ENCODE data around the gene SPRY2. TPM values are rescaled to one million over a fixed set of nuclear protein-coding genes. Genes with fewer than 3 reads are reported as not detected.

The SPRY2 gene, protein sequence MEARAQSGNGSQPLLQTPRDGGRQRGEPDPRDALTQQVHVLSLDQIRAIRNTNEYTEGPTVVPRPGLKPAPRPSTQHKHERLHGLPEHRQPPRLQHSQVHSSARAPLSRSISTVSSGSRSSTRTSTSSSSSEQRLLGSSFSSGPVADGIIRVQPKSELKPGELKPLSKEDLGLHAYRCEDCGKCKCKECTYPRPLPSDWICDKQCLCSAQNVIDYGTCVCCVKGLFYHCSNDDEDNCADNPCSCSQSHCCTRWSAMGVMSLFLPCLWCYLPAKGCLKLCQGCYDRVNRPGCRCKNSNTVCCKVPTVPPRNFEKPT
- 18.5 and 32.4 TPM in 2 replicates for total RNA-seq

DNA sequence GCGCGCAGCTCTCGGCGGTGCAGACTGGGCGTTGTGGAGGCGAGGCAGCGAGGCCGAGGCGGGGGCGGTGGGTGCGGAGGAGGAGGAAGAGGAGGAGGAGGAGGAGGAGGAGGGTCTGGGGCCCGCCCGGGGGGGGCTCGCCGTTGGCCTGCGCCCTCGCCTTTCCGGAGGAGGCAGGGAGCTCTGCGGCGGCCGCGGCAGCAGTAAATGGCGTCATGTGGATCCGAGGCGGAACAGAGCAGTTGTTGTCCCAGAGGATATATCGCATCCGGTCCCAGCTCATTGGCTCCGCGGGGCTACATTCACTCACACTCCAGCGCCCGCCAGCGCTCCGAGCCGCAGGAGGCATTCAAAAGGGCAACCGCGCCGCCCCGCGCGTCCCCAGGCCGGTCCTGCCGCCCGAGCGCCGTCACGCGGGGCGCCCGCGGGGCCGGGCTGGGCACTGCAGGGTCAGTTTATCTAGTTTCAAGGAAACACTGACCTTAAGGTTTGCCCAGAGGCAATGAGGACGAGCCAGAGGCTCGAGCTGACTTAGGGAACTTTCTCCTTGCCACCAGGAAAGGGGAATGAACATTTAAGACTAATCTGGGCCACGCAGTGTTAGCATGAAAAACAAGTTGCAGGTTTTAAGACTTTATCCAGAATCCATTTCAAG lies at the start of gene SPRY2:
SPRY2 (minus strand) TSS at position 26 of the 655 bp plus-strand sequence. CDS start 3,421 bp downstream, outside the sequence.
- DNase-seq (ENCODE audit: low read depth, low spot score), result peak; percentile 91

DNA sequence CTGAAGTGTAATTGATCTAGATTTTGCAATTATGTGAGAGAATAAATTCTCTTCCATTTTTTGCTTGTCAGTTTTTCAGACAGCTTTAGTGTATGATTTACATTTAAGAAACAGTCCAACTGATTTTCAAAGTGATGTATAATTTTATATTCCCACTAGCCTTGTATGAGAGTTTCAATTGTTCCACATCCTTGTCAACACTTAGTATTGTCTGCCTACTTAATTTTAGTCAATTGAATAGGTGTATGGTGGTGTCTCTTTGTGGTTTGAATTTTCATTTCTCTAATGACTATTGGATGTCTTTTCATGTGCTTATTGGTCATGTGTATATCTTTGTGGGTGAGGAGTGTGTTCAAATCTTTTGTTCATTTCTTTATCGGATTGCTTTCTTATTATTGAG lies 49.4 kb upstream of the SPRY2 start:
- no peak for DNase-seq (ENCODE audit: low read depth, low spot score)

DNA sequence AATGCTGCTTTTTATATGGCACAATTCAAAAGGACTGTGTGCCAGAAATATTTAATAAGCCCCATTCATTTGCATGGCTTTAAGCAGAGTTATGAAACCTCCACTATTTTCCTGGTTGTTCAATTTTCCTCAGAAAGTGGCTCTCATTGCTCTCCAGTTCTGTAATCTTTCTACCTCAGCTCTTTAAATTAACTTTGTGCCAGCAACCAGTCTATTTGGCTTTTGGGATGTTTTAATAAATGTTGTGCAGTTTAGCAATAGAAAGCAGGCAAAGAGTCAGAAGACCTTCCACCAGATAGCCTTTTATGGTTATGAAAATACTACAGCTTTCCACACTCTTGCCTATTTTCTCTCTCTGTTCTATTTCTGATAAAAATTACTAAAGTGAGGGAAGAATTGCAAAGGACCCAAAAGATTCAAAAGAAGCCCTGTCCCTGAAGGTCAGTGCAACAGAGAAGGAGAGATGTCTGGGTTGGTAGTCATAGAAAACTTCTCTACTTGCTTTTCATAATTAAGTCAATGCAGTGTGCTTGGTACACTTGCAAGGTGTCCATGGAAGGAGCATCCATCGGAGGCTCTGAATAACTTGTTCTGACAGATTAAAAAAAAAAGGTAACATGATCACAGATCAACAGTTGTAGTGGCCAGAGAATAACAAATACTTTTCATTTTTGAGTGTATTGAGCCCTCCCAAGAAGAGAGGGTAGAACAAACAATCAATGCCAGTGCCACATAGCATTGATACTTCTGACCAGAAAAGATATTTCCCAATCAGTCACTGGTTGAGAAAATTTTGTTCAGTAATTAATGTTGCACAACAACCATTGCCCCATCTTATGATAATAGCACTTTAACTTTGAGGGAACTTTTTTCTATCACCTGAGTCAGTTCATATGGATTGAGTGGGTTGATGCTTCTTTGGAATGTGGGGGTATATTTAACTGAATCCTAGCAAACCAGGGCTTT lies 48.4 kb upstream of the SPRY2 start:
- no peak for DNase-seq (ENCODE audit: low read depth, low spot score)

DNA sequence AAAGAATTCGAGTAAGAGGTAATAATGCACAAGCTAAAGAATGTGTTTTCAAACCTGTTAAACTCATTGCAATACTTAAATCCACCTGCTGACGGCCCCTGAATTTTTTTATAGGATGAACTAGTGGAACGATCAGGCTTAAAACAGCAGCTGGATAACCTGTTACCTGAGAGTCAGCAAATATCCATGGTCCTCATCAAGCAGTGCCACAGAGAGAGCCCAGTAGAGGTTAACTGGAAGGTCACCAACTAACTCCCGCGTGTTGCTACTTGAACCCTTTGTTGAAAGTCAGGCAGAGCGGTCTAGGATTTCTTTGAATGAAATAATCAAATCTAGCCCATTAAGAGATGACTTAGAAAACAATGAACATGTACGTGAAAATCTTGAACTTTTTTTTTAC lies 47.6 kb upstream of the SPRY2 start:
- no peak for DNase-seq (ENCODE audit: low read depth, low spot score)

DNA sequence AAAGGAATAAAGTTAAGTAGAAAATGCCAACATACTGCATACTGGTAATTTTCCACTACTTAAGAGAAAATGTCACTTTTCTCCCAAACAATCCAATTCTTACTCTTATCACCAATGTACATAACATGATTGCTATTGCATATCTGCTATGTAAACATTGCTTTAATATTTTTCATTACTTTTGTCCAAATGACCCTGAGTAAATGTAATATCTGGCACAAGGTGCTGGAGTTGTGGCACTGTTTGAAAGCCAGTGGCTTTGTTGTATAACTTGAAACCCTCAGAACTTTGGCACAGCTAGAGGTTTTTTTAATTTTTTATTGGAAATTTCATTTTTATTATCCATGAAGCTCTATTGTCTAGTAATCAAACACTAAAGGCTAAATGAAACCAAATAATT lies 45.7 kb upstream of the SPRY2 start:
- no peak for DNase-seq (ENCODE audit: low read depth, low spot score)

DNA sequence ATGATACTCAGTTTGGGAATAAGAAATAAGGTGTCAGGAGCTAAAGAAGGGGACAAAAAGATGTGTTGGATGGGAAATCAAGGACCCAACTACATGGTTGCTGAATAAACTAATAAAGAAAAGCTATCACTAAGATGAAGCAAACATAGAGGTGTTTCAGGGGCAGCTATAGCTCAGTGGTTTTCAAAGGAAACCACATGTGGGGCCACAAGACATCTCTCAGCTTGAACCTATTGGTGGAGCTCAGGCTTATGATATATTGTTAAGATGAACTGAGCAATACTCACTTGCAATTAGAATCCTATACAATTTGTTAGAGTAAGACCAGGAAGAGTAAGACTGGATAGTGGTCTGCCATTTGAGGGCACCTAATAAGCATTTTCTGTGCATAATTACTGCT lies 45.1 kb upstream of the SPRY2 start:
- DNase-seq (ENCODE audit: low read depth, low spot score), result no peak

DNA sequence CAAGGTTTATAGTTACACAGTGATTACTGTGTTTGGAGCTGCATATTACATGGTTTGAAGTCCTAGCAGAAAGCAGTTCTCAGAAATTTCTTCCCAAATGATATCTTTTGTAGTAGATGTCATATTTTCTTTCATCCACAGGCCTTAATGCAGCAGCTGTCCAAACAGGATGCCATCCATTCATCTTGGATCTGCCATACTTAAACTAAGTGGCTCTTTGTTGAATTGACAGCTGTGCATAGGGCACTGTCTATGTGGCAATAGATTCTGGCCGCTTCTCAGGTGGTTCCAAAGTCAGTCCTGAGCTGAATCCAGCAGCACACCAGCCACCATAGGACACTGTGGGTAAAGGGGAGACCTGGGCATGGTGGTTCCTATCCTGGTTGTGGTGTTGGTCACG lies 41.6 kb upstream of the SPRY2 start:
- no peak for DNase-seq (ENCODE audit: low read depth, low spot score)

DNA sequence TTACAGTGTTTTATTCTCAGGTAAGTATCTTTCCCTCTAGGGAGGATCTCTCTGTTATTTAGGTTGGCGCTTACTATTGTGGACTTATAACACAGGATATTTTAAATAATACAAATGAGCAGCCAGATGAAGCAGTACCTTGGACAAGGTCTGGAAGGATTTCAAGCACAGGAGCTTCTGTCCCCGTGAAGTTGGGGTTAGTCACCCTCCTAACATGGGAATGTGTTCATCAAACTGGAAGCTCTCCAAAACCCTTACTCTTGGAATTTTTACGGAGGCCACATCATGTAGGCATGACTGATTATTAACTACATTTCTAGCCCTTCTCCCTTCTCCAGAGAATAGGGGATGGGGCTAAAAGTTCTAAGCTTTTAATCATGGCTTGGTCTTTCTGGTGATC lies 38.3 kb upstream of the SPRY2 start:
- DNase-seq (ENCODE audit: low read depth, low spot score), result no peak

DNA sequence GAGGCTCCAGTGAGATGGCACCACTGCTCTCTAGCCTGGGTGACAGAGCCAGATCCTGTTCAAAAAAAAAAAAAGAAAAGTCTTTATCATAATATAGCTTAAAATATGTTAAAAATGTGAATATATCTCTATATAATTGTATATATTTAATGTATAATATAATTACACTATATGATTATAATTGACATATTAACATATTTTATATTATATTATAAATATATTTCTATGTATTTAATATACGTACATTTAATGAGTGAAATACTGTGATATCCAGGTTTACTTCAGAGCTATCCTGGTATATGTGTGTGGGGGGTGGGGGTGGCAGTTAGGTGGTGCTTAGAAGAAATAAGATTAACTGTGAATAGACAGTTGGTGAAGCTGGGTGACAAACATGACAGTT lies 35.6 kb upstream of the SPRY2 start:
- DNase-seq (ENCODE audit: low read depth, low spot score), result no peak

DNA sequence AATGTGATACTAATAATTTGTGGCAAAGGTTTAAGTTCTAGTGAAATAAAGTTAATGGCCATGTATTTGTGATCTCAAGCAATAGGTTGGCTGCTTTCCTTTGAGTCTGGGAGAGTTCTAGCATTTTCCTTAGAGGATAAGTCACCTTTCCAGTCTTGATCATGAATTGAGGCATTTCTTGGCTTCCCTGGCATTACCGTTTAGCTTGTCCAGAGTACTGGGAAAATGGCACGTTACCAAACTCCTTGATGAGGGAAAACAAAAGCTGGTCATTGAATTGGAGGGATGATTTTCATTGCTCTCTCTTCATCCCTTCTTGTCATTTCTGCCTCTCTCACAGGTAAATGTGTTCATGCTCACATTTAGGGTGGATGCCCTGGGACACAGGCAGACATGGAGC lies 34.0 kb upstream of the SPRY2 start:
- no peak for DNase-seq (ENCODE audit: low read depth, low spot score)

DNA sequence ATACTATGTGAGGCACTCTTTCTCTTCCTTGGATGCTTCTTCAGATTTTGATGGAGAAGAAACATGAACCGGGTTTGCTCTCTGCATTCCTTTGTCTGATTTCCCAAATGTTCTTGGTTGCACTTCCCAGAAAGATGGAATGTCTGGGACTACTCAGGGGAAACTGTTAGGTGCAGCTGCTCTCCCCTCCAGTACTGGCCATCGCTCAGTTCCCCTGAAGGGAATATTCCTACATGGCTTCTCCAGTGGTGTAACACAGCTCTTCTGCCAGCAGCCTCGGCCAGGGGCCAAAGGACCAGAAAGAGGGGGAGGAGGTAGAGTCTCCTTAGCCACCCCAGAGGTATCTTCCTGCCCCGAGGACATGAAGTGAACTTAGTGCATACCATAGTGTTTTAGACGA lies 33.5 kb upstream of the SPRY2 start:
- no peak for DNase-seq (ENCODE audit: low read depth, low spot score)

DNA sequence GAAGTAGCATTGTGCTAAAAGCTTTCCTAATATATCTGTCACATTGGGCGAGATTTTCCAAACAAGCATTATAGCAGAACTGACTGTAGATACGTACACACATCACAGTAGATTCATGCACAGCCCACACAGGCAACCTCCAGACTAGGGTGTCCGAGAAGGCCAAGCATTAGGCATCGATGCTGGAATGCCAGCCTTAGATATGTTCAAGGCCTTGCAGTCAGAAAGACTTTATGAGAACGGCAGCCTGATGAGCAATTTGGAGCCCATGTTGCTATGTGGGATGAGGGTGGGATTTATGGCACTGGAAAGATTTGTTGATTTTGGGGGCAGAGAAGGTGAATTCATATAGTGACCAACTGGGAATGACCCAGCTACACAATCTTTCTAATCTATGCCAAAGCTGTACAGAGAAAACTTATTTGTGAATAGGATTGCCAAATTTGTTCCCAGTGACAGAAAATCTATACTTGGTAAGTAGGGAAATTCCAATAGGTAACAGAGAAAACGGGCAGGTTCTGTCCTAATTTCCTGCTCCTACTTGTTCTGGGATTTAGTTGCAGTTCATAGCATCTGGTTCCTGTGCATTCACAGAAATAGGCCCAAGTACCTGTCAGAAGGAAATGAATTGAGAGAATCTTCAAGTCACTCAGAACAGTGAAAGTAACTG lies 31.0 kb upstream of the SPRY2 start:
- DNase-seq (ENCODE audit: low read depth, low spot score), result no peak

DNA sequence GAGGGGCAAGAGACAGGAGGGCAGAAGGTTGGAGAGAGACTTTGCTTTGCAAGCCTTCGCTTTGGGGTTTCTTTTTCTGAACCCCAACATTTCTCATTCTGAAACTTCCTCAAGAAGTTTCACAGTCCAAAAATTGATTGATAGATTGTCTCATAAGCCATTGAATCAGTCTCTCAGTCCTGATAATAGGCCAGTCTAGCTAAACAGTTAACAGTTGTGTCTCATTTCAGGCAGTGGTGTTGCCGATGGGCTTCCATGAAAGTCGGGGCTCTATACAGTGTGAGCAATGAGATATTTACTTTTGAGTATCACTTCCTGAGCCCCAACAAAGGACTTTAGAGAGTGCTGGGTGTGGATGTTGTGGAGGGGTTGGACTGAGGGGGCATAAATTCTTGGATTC lies 26.5 kb upstream of the SPRY2 start:
- DNase-seq (ENCODE audit: low read depth, low spot score), result no peak

DNA sequence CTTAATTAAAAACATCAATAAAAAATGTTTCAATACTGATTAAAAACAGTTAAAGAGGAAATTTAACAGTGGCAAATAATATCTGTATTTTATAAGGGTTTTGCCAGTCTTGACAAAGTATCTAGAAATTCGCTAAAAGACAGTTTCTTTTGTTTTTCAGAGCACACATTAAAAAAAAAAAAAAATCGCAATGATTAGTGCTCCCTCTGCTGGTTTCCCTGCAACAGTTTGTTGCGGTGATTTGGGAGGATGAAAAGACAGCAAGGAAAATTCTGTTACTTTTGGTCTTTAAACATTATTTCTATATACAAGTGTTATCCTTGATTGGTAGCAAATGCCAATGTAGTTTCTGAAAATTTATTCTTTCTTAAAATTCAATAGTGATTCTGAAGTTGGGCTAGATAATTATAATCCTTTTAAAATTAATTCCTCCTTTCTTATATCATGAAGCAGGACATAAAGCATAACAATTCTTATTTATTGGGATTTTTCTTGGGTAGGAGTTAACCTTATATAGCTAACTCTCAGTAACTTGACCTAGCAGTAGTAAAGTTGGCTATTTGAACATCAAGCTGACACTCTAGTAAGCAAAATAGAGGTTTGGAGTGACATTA lies 23.1 kb upstream of the SPRY2 start:
- no peak for DNase-seq (ENCODE audit: low read depth, low spot score)

DNA sequence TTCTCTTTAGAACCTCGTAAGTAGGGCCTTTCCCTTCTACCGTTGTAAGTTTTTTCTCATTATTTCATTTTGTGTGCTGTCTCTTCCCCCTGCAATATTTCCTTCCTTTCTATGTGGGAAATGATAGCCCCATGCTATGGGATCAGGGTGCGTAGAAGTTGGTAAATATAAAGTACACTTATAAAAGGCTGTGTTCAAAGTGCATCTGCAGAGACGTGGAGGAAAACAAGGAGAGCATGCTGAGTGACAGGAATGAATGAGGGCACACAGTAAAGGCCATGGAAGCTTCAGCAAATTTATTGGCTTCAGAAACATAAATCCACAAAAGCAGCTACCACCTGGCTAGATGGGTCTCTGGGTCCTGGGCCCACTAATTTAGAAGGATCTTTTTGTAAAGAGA lies 21.6 kb upstream of the SPRY2 start:
- no peak for DNase-seq (ENCODE audit: low read depth, low spot score)

DNA sequence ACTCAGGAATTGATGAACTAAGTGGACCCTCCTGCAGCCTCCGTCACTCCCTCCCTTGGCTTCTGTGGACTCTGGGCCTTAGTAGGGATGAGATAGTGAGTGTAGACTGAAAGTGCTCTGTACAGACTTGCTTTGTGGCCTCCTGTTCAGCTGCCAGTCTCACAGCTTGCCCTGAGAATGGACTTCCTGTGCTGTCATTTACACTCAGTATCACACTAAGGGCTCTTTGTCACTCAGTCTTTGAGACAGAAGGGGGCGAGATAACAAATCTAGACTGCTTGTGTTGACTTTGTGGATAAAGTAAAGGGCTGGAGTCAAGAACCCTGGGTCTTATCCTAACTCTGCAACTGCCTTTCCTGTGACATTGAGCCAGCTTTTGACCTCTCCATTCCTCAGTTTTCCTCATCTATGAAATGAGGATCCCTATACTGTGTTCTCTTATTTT lies 21.0 kb upstream of the SPRY2 start:
- DNase-seq (ENCODE audit: low read depth, low spot score), result no peak

DNA sequence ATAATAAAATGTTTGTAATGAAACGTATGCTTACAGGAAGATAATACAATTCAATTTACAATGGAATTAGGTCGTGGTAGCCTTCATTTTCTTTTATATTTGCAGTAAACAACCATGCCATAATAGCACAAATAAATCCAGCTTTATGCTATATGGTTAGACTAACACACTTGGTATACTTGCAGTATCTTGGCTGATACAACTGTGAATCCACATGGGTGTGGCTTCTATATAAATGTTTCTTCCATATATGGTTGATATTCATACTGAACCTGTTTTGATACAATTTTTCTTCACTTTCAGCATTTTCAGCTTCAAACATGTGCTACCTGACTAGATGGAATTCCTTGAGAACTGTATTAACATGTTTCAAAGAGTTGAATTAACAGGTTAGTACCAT lies 20.4 kb upstream of the SPRY2 start:
- no peak for DNase-seq (ENCODE audit: low read depth, low spot score)

DNA sequence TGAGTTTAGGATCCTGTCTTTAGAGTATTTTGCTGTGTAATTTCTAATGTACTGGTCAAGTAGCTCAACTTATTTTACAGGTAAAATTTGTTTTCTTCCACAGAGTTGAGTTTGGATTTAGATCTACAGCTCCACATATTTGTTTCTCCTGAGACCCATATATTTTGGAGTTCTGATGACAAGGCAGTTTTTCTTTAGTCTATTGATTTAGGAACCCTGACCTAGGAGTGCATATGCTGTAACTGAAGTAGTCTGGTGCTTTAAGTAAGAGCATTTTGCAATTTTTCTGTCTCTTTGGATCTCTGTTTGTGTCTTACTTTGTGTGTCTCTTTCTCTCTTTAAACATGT lies 19.5 kb upstream of the SPRY2 start:
- DNase-seq (ENCODE audit: low read depth, low spot score), result no peak

DNA sequence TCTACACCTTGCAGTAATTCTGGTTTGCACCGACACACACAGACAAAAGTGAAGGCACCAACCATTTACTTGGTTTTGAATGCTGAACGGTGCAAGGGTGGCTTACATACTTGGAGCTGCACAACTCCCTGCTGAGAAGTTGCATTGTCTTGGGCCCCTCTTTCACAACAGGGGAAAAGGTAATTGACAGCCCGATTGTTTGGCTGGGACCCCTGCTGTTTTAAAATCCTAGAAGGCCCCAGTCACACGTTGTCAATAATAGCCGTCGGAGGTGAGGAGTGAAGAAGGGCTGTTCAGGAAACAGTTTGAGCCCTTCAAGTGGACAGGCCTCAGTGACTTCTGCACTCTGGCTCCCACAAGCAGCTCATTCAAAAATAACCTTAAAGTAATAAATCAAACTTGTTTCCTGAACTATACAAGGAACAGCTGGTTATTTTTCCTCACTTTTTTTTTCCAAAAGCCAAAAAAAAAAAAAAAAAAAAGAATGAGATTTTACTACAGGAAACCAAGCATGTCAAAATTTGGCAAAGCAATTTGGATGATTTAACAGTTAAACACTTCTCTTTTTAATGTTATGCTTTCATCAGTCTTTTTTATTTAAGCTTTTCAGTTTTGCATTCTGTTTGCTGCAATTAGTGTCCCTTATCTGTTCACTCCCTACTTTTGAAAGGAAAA lies 19.0 kb upstream of the SPRY2 start:
- no peak for DNase-seq (ENCODE audit: low read depth, low spot score)

DNA sequence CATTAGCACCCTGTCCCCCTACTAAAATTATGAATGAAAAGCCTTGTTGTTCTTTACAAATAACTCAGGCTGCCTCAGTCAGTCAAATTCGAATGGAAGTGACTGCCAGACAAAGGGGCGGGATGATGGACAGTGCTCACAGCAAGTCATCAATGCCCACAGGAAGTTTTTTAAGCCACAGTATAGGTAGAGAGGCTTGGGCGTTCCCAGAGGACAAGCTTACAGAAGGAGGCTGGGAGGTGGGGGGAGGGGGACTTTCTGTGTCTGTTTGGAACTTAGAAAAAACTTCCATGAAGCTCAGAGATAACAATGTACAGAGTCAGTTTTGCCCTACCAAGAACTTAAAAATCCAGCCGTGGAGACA lies 18.5 kb upstream of the SPRY2 start:
- DNase-seq (ENCODE audit: low read depth, low spot score), result no peak
